Prostate gland (tissue), 2 donors: Measurements from ENCODE around the gene SLC6A2.

Experiments used
- CTCF ChIP-seq, 4 experiments: fragments of 200-600 bp in 2 of 4; fragments of 450-650 bp in 2 of 4; sonication (generic) in 2 of 4; IDR thresholded peaks; 1 replicate in 3 of 4; 2 replicates in 1 of 4; pipeline ENCODE4 v1.5.1; 2016 to 2019; ENCODE audit warnings: antibody characterized with exemption in 4 of 4, mild to moderate bottlenecking in 2 of 4, moderate library complexity in 2 of 4
- POLR2A ChIP-seq: fragments of 450-650 bp; IDR thresholded peaks from one replicate; pipeline ENCODE4 v1.6.1; 2016; ENCODE audit warnings: antibody characterized with exemption, mild to moderate bottlenecking
- POLR2AphosphoS5 ChIP-seq: sonication (generic); formaldehyde crosslinking; IDR thresholded peaks from one replicate; pipeline ENCODE4 v1.6.1; 2017; ENCODE audit warnings: antibody characterized with exemption

GRCh38 chr16:55645986-55646385 lies 9.8 kb upstream of the SLC6A2 start:
- no peak for TF ChIP-seq CTCF (IDR thresholded peaks at IDR 0.05)
- no peak for TF ChIP-seq POLR2AphosphoS5
- TF ChIP-seq POLR2A = no peak
